Measurements from ENCODE around the gene FTO. TPM values are rescaled to one million over a fixed set of nuclear protein-coding genes. Genes with fewer than 3 reads are reported as not detected.
A peak's percentile ranks its signal among the peaks of the same experiment; 100 is the strongest.

FTO gene
- total RNA-seq, 1 experiment from 2014 or later: 57.4 TPM

DNA sequence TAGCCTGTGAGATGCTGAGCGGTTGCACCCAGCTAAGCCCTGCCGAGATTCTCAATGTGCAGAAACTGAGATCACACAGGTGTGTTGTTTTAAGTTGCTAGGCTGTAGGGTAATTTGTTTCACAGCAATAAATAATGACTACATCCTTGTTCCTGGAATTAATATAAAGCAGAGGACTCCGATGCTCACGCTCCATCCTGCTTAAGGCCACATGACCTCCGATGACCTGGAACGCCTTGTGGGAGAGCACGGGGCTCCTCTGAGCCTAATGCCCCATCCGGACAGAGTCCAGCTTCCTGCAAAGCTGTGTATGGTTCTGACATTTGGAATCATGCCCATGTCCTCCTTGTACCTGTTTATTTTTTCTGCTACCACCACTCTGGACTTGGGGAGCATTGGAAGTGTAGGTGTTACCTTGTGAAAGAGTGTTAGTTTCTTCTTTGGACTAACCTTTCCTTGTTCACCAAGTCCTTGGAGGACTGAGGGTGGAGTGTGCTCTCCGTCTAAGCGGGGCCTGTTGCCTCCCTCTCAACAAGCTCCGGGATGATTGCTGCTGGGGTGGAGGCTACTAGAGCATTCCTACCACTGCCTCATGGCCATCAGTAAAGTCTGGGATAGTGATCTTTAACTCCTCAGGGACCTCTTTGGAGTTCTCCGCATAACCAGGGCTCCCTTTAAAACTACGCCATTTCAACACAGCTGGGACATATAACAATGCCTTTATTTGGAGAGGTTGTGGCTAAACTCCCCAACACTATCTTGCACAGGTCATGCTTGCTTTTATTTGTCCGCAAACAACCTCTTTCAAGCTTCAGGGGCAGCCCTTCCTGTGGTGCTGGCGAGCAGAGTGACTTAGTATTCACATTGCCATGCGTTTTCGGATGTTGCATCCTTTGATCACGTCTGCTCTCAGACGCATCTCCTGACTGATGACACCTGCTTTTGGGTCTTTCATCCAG lies 457.3 kb downstream of the FTO start:
- H3K9me3 Mint-ChIP-seq: peaks cover 12% of the 10 kb centered on the region
- TF ChIP-seq, protein P1, sequence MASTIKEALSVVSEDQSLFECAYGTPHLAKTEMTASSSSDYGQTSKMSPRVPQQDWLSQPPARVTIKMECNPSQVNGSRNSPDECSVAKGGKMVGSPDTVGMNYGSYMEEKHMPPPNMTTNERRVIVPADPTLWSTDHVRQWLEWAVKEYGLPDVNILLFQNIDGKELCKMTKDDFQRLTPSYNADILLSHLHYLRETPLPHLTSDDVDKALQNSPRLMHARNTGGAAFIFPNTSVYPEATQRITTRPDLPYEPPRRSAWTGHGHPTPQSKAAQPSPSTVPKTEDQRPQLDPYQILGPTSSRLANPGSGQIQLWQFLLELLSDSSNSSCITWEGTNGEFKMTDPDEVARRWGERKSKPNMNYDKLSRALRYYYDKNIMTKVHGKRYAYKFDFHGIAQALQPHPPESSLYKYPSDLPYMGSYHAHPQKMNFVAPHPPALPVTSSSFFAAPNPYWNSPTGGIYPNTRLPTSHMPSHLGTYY (CRISPR knock-in tag; IDR thresholded peaks at IDR 0.05): no peak
- peak; percentile 38; the same call in 1 of the 2 replicates for TF ChIP-seq GABPB1 (CRISPR knock-in tag; IDR thresholded peaks at IDR 0.05)
- CTCF ChIA-PET: interaction anchor here (0.7 kb wide), 1 partner anchor 44 kb away, joined by 3 read pairs; no protein-coding TSS in a partner anchor
- no peaks in the 10 kb centered on the region for H3K4me1 Mint-ChIP-seq
- DNase-seq (ENCODE audit: low spot score) (no peak), ATAC-seq (no peak)
- no peaks in the 10 kb centered on the region for H3K27me3 Mint-ChIP-seq (ENCODE audit: low read depth)
- no peak overlapping the region for H3K27ac Mint-ChIP-seq
- H3K36me3 Mint-ChIP-seq: no peaks in the 10 kb centered on the region; the same call in 1 of the 2 replicates
- no peak overlapping the region for H3K4me3 Mint-ChIP-seq
- POLR2A ChIA-PET: no interaction called here

DNA sequence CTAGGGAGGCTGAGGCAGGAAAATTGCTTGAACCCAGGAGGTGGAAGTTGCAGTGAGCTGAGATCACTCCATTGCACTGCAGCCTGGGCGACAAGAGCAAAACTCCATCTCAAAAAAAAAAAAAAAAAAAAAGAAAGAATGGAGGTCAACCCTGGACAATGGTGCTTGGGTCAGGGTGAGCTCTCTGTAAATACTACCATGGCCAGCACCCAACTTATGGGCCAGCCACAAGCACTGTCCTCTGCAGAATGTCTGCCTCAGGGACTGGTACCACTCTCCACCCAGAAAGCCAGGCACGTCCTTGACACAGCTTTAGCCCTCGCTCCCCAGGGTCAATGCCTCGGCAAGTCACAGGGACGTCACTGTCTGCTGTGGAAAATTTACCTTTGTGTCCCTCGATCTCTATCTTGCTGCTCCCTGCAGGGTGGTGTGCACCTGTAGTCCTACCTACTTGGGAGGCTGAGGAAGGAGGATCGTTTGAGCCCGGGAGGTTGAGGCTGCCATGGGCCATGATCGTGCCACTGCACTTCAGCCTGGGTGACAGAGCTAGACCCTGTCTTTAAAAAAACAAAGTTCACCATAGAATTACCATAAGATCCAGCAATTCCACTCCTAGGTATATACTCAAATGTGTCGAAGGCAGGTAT lies 459.4 kb downstream of the FTO start:
- Mint-ChIP-seq H3K9me3 (peaks cover 5% of the 10 kb centered on the region), H3K4me3 (no peak overlapping the region), H3K36me3 (no peaks in the 10 kb centered on the region; the same call in 1 of the 2 replicates), H3K27me3 (ENCODE audit: low read depth) (no peaks in the 10 kb centered on the region), H3K4me1 (no peaks in the 10 kb centered on the region), H3K27ac (no peak overlapping the region)
- ATAC-seq (no peak), DNase-seq (ENCODE audit: low spot score) (no peak)
- ChIA-PET CTCF (no interaction called here), POLR2A (no interaction called here)
- no peak for TF ChIP-seq GRHL2 (CRISPR knock-in tag; IDR thresholded peaks at IDR 0.05; ENCODE audit: insufficient replicate concordance, severe bottlenecking)
- no peak for TF ChIP-seq CREM (CRISPR knock-in tag; IDR thresholded peaks at IDR 0.05)
- TF ChIP-seq TEAD1 (CRISPR knock-in tag; IDR thresholded peaks at IDR 0.05): no peak

DNA sequence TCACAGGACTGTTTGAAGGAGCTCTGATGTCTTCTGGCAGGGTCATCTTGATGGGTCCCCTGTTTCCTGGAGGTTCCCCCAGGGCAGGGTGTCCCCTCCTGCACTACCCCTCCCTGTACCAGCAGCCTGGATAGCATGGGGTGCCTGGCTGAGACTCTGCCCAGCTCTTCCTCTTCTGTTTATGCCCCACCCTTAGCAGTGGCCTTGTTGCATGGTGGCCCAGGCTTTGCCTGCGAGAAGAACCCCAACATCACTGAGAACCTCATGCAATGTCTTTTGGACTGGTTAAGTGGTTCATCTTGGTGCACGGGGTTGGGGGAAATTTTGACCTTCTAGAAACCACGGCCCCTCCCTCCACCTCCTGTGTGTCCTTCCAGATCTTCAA lies 460.8 kb downstream of the FTO start:
- DNase-seq (ENCODE audit: low spot score) (no peak), ATAC-seq (no peak)
- no peaks in the 10 kb centered on the region for H3K27me3 Mint-ChIP-seq (ENCODE audit: low read depth)
- no peaks in the 10 kb centered on the region for H3K9me3 Mint-ChIP-seq
- ChIA-PET CTCF (no interaction called here), POLR2A (no interaction called here)
- no peak overlapping the region for H3K4me3 Mint-ChIP-seq
- no peak overlapping the region for H3K27ac Mint-ChIP-seq
- H3K4me1 Mint-ChIP-seq: no peaks in the 10 kb centered on the region
- H3K36me3 Mint-ChIP-seq: no peaks in the 10 kb centered on the region
- TF ChIP-seq, protein P2, sequence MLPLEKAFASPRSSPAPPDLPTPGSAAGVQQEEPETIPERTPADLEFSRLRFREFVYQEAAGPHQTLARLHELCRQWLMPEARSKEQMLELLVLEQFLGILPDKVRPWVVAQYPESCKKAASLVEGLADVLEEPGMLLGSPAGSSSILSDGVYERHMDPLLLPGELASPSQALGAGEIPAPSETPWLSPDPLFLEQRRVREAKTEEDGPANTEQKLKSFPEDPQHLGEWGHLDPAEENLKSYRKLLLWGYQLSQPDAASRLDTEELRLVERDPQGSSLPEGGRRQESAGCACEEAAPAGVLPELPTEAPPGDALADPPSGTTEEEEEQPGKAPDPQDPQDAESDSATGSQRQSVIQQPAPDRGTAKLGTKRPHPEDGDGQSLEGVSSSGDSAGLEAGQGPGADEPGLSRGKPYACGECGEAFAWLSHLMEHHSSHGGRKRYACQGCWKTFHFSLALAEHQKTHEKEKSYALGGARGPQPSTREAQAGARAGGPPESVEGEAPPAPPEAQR (CRISPR knock-in tag; IDR thresholded peaks at IDR 0.05): no peak
- TF ChIP-seq ZNF396 (CRISPR knock-in tag; IDR thresholded peaks at IDR 0.05; ENCODE audit: borderline replicate concordance): no peak
- no peak for TF ChIP-seq ZNF263 (CRISPR knock-in tag; IDR thresholded peaks at IDR 0.05; ENCODE audit: low read depth)
- TF ChIP-seq, protein P3, sequence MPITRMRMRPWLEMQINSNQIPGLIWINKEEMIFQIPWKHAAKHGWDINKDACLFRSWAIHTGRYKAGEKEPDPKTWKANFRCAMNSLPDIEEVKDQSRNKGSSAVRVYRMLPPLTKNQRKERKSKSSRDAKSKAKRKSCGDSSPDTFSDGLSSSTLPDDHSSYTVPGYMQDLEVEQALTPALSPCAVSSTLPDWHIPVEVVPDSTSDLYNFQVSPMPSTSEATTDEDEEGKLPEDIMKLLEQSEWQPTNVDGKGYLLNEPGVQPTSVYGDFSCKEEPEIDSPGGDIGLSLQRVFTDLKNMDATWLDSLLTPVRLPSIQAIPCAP (CRISPR knock-in tag; IDR thresholded peaks at IDR 0.05): no peak
- TF ChIP-seq KAT7 (CRISPR knock-in tag; IDR thresholded peaks at IDR 0.05; ENCODE audit: borderline replicate concordance): no peak
- no peak for TF ChIP-seq FOXJ3 (CRISPR knock-in tag; IDR thresholded peaks at IDR 0.05; ENCODE audit: borderline replicate concordance)
- no peak for TF ChIP-seq ATF1 (CRISPR knock-in tag; IDR thresholded peaks at IDR 0.05)
- TF ChIP-seq, protein P4, sequence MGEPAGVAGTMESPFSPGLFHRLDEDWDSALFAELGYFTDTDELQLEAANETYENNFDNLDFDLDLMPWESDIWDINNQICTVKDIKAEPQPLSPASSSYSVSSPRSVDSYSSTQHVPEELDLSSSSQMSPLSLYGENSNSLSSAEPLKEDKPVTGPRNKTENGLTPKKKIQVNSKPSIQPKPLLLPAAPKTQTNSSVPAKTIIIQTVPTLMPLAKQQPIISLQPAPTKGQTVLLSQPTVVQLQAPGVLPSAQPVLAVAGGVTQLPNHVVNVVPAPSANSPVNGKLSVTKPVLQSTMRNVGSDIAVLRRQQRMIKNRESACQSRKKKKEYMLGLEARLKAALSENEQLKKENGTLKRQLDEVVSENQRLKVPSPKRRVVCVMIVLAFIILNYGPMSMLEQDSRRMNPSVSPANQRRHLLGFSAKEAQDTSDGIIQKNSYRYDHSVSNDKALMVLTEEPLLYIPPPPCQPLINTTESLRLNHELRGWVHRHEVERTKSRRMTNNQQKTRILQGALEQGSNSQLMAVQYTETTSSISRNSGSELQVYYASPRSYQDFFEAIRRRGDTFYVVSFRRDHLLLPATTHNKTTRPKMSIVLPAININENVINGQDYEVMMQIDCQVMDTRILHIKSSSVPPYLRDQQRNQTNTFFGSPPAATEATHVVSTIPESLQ (CRISPR knock-in tag; IDR thresholded peaks at IDR 0.05): no peak
- no peak for TF ChIP-seq TP53 (CRISPR knock-in tag; IDR thresholded peaks at IDR 0.05)
- no peak for TF ChIP-seq PRRX2 (CRISPR knock-in tag; IDR thresholded peaks at IDR 0.05)
- no peak for TF ChIP-seq HMGA2 (CRISPR knock-in tag; IDR thresholded peaks at IDR 0.05)
- TF ChIP-seq, protein P5, sequence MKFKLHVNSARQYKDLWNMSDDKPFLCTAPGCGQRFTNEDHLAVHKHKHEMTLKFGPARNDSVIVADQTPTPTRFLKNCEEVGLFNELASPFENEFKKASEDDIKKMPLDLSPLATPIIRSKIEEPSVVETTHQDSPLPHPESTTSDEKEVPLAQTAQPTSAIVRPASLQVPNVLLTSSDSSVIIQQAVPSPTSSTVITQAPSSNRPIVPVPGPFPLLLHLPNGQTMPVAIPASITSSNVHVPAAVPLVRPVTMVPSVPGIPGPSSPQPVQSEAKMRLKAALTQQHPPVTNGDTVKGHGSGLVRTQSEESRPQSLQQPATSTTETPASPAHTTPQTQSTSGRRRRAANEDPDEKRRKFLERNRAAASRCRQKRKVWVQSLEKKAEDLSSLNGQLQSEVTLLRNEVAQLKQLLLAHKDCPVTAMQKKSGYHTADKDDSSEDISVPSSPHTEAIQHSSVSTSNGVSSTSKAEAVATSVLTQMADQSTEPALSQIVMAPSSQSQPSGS (CRISPR knock-in tag; IDR thresholded peaks at IDR 0.05; ENCODE audit: borderline replicate concordance, low read depth): no peak
- TF ChIP-seq, protein P6, sequence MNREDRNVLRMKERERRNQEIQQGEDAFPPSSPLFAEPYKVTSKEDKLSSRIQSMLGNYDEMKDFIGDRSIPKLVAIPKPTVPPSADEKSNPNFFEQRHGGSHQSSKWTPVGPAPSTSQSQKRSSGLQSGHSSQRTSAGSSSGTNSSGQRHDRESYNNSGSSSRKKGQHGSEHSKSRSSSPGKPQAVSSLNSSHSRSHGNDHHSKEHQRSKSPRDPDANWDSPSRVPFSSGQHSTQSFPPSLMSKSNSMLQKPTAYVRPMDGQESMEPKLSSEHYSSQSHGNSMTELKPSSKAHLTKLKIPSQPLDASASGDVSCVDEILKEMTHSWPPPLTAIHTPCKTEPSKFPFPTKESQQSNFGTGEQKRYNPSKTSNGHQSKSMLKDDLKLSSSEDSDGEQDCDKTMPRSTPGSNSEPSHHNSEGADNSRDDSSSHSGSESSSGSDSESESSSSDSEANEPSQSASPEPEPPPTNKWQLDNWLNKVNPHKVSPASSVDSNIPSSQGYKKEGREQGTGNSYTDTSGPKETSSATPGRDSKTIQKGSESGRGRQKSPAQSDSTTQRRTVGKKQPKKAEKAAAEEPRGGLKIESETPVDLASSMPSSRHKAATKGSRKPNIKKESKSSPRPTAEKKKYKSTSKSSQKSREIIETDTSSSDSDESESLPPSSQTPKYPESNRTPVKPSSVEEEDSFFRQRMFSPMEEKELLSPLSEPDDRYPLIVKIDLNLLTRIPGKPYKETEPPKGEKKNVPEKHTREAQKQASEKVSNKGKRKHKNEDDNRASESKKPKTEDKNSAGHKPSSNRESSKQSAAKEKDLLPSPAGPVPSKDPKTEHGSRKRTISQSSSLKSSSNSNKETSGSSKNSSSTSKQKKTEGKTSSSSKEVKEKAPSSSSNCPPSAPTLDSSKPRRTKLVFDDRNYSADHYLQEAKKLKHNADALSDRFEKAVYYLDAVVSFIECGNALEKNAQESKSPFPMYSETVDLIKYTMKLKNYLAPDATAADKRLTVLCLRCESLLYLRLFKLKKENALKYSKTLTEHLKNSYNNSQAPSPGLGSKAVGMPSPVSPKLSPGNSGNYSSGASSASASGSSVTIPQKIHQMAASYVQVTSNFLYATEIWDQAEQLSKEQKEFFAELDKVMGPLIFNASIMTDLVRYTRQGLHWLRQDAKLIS (CRISPR knock-in tag; IDR thresholded peaks at IDR 0.05; ENCODE audit: borderline replicate concordance): no peak
